MCF 10A (cell line): Measurements from ENCODE around the gene TNIK. TPM values are rescaled to one million over a fixed set of nuclear protein-coding genes. Genes with fewer than 3 reads are reported as not detected.

ENCODE experiments used
- BruUV-seq: library from RNA; stranded (reverse); fragments of 400-500 nt; replicated peaks from 2 replicates; lab custom pipeline; 2021; lab: Mats Ljungman, UMichigan
- CTCF ChIA-PET: fragments of 300-600 bp; sonication (Branson Sonifier 250); formaldehyde crosslinking; extraction: SDS; loops from one replicate; lab custom pipeline; 2021; ENCODE audit warnings: antibody characterized with exemption, inconsistent platforms; lab: Yijun Ruan, JAX
- POLR2A ChIA-PET: fragments of 300-600, 350-650 bp; sonication (Branson Sonifier 250); formaldehyde crosslinking; extraction: SDS; loops from one replicate; lab custom pipeline; 2020; ENCODE audit warnings: antibody characterized with exemption, inconsistent platforms; lab: Yijun Ruan, JAX
- DNase-seq: peaks from one replicate; pipeline ENCODE4 v3.0.0-alpha.2; 2018; ENCODE audit not compliant: unreplicated experiment
- H3K27ac Mint-ChIP-seq: one replicate; pipeline ENCODE4 v1.8.0; 2022; ENCODE audit warnings: mild to moderate bottlenecking, low read depth, mixed read lengths; ENCODE audit not compliant: unreplicated experiment
- H3K27me3 Mint-ChIP-seq: one replicate; pipeline ENCODE4 v1.8.0; 2022; ENCODE audit warnings: mixed read lengths; ENCODE audit not compliant: insufficient read depth, unreplicated experiment
- H3K36me3 Mint-ChIP-seq: one replicate; pipeline ENCODE4 v1.8.0; 2022; ENCODE audit warnings: mild to moderate bottlenecking, moderate library complexity, mixed read lengths; ENCODE audit not compliant: insufficient read depth, unreplicated experiment
- H3K4me1 Mint-ChIP-seq: one replicate; pipeline ENCODE4 v1.8.0; 2022; ENCODE audit warnings: mixed read lengths; ENCODE audit not compliant: insufficient read depth, unreplicated experiment
- H3K4me3 Mint-ChIP-seq: one replicate; pipeline ENCODE4 v1.8.0; 2022; ENCODE audit warnings: mild to moderate bottlenecking, moderate library complexity, mixed read lengths; ENCODE audit not compliant: unreplicated experiment
- H3K9me3 Mint-ChIP-seq: one replicate; pipeline ENCODE4 v1.8.0; 2022; ENCODE audit warnings: mixed read lengths; ENCODE audit not compliant: unreplicated experiment
- intact Hi-C: fragments of 100-400 bp; cut with micrococcal nuclease; formaldehyde crosslinking; loops from 2 replicates; pipeline ENCODE4 v1.14.1; 2022
- total RNA-seq: library from RNA; stranded (reverse); gene quantifications from 2 replicates; pipeline ENCODE4 v1.2.3, GENCODE V29; 2022
- TF ChIP-seq, protein P1 (sequence below): fragments of 200-600 bp; IDR thresholded peaks from one replicate; pipeline ENCODE4 v1.8.0; 2022; ENCODE audit warnings: antibody characterized with exemption, mild to moderate bottlenecking; ENCODE audit not compliant: unreplicated experiment

The TNIK gene
- total RNA-seq, 1 experiment from 2014 or later: 3.4 TPM

DNA sequence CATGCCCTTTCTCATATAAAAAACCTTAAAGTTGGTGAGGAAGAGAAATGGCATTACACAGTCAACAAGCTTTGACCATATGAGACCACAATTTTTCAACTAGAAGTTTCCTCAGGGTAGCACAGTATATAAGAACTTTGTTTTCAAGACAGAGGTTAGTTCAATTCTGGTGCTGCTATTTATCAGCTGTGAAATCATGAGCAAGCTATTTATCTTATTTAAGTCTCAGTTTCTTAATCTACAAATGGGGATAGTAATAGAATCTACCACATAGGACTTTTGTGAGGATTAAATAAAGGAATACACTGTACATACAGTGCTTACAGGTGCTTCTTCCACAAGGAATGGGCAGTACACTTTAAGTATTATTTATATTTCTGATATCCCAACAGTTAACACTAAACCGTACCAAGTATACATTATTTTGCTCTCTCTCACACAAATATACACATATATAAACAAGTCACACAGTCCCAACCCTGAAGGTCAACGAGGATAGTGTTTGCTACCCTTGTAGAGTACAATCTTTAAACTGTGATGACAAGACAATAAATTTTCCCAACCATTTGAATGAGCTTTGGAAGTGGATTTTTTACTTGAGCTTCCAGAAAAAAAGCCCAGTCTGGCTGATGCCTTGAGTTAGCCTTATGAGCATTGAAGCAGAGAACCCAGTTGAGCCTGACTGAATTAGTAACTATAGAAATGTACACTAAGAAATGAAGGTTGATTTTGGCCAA, 178.8 kb downstream of the TNIK start:
- ChIA-PET CTCF (interaction anchor here (0.6 to 1.2 kb wide), 4 partner anchors 96 to 365 kb away, joined by 3 read pairs; no protein-coding TSS in a partner anchor), POLR2A (interaction anchor here (0.6 to 2.2 kb wide), 4 partner anchors 11 to 815 kb away, joined by 3 to 11 read pairs (median 6); no protein-coding TSS in a partner anchor)
- intact Hi-C loops: loop anchor here (5.0 kb wide), 1 partner anchor 89 kb away; no protein-coding TSS in a partner anchor
- no TSS peak for BruUV-seq
- peaks cover 34% of the 10 kb centered on the region for H3K4me1 Mint-ChIP-seq
- DNase-seq: no peak
- no peaks in the 10 kb centered on the region for H3K36me3 Mint-ChIP-seq
- no peak overlapping the region for H3K4me3 Mint-ChIP-seq
- H3K27me3 Mint-ChIP-seq: no peaks in the 10 kb centered on the region
- peak overlapping the region; percentile 39 for H3K27ac Mint-ChIP-seq
- TF ChIP-seq, protein P1, sequence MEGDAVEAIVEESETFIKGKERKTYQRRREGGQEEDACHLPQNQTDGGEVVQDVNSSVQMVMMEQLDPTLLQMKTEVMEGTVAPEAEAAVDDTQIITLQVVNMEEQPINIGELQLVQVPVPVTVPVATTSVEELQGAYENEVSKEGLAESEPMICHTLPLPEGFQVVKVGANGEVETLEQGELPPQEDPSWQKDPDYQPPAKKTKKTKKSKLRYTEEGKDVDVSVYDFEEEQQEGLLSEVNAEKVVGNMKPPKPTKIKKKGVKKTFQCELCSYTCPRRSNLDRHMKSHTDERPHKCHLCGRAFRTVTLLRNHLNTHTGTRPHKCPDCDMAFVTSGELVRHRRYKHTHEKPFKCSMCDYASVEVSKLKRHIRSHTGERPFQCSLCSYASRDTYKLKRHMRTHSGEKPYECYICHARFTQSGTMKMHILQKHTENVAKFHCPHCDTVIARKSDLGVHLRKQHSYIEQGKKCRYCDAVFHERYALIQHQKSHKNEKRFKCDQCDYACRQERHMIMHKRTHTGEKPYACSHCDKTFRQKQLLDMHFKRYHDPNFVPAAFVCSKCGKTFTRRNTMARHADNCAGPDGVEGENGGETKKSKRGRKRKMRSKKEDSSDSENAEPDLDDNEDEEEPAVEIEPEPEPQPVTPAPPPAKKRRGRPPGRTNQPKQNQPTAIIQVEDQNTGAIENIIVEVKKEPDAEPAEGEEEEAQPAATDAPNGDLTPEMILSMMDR: no peak
- no peaks in the 10 kb centered on the region for H3K9me3 Mint-ChIP-seq

GRCh38 chr3:171279972-171280371, 180.2 kb downstream of the TNIK start:
- ChIA-PET CTCF (interaction anchor here (1.2 kb wide), 1 partner anchor 367 kb away, joined by 3 read pairs; no protein-coding TSS in a partner anchor), POLR2A (no interaction called here)
- no TSS peak for BruUV-seq
- intact Hi-C loops: loop anchor here (5.0 kb wide), 1 partner anchor 88 kb away; no protein-coding TSS in a partner anchor
- no peak for DNase-seq
- no peaks in the 10 kb centered on the region for H3K27me3 Mint-ChIP-seq
- H3K9me3 Mint-ChIP-seq: no peaks in the 10 kb centered on the region
- no peak overlapping the region for H3K4me3 Mint-ChIP-seq
- TF ChIP-seq, protein P1: no peak
- H3K36me3 Mint-ChIP-seq: no peaks in the 10 kb centered on the region
- no peak overlapping the region for H3K27ac Mint-ChIP-seq
- peaks cover 26% of the 10 kb centered on the region for H3K4me1 Mint-ChIP-seq

DNA sequence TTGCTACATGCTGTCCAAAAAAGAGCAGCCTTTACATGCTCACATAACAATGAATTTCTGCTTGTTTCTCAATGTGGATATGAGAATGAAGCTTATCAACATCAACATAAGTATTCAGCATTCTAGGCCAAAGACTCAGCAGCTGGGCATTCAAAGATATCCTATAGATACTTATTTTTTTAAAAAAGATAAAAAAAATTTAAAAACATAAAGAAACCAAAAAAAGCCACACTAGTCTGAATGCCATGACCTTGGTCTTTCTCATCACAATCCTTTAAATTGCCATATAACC, 182.0 kb downstream of the TNIK start:
- H3K36me3 Mint-ChIP-seq: no peaks in the 10 kb centered on the region
- CTCF ChIA-PET: no interaction called here
- no TSS peak for BruUV-seq
- H3K4me1 Mint-ChIP-seq: peaks cover 12% of the 10 kb centered on the region
- H3K27ac Mint-ChIP-seq: no peak overlapping the region
- intact Hi-C loops: no loop called here
- POLR2A ChIA-PET: interaction anchor here (1.2 kb wide), 1 partner anchor 9 kb away, joined by 5 read pairs; no protein-coding TSS in a partner anchor
- H3K27me3 Mint-ChIP-seq: no peaks in the 10 kb centered on the region
- no peak overlapping the region for H3K4me3 Mint-ChIP-seq
- H3K9me3 Mint-ChIP-seq: no peaks in the 10 kb centered on the region
- TF ChIP-seq, protein P1: no peak
- DNase-seq: no peak

GRCh38 chr3:171277456-171278298, 182.5 kb downstream of the TNIK start:
- Mint-ChIP-seq H3K36me3 (no peaks in the 10 kb centered on the region), H3K4me3 (no peak overlapping the region), H3K27ac (peak overlapping the region; percentile 53), H3K9me3 (no peaks in the 10 kb centered on the region), H3K4me1 (peaks cover 12% of the 10 kb centered on the region), H3K27me3 (no peaks in the 10 kb centered on the region)
- ChIA-PET CTCF (no interaction called here), POLR2A (interaction anchor here (1.2 kb wide), 1 partner anchor 9 kb away, joined by 5 read pairs; no protein-coding TSS in a partner anchor)
- BruUV-seq: no TSS peak
- TF ChIP-seq, protein P1: no peak
- intact Hi-C loops: no loop called here
- DNase-seq: no peak
